ENCODE results near the gene GK.

Gene GK

GRCh38 chrX:30779453-30780030 lies 126.3 kb downstream of the GK start:
- no peak overlapping the region for H3K4me3 ChIP-seq (ENCODE audit: low read length, poor library complexity, severe bottlenecking)
- H3K9me3 ChIP-seq (ENCODE audit: insufficient read depth, low read depth, low read length) = no peaks in the 10 kb centered on the region
- no peaks in the 10 kb centered on the region for H3K9me2 ChIP-seq (replicated peaks; ENCODE audit: low read depth, low read length)
- no peaks in the 10 kb centered on the region for H3F3A ChIP-seq (ENCODE audit: low read depth)
- no peak overlapping the region for H2AFZ ChIP-seq (ENCODE audit: low read length)
- H3K36me3 ChIP-seq (ENCODE audit: insufficient read depth, low read length) = no peaks in the 10 kb centered on the region
- TF ChIP-seq EZH2phosphoT487 (IDR thresholded peaks at IDR 0.05; ENCODE audit: borderline replicate concordance) = no peak
- no peak for TF ChIP-seq CTCF (conservative IDR thresholded peaks at IDR 0.05; ENCODE audit: low read length)
- H3K79me2 ChIP-seq (ENCODE audit: insufficient read depth, low read length) = no peaks in the 10 kb centered on the region
- no peaks in the 10 kb centered on the region for H4K20me1 ChIP-seq (ENCODE audit: insufficient read depth, low read length, poor library complexity, severe bottlenecking)
- no peaks in the 10 kb centered on the region for H3K4me1 ChIP-seq (ENCODE audit: insufficient read depth, low read length, poor library complexity, severe bottlenecking)
- no peak overlapping the region for H3K9ac ChIP-seq (ENCODE audit: low read depth, low read length, poor library complexity, severe bottlenecking)
- no peaks in the 10 kb centered on the region for H3K27me3 ChIP-seq (ENCODE audit: insufficient read depth, low read length, poor library complexity, severe bottlenecking)
- H3K4me2 ChIP-seq (ENCODE audit: low read depth, low read length, poor library complexity, severe bottlenecking) = no peak overlapping the region
